DND-41 (cell line): ENCODE results near the gene EFEMP2.

Experiments used
- CTCF ChIP-seq: IDR thresholded peaks from 2 replicates; pipeline ENCODE4 v1.5.1; 2012; ENCODE audit warnings: borderline replicate concordance, low read length, moderate library complexity, mild to moderate bottlenecking; ENCODE audit not compliant: poor library complexity, severe bottlenecking; ENCODE audit errors: extremely low read depth
- EZH2 ChIP-seq: IDR thresholded peaks from 3 replicates; pipeline ENCODE4 v1.6.1; 2012; ENCODE audit warnings: borderline replicate concordance, low read depth, mild to moderate bottlenecking, moderate library complexity, low read length, inconsistent platforms; ENCODE audit not compliant: severe bottlenecking

DNA sequence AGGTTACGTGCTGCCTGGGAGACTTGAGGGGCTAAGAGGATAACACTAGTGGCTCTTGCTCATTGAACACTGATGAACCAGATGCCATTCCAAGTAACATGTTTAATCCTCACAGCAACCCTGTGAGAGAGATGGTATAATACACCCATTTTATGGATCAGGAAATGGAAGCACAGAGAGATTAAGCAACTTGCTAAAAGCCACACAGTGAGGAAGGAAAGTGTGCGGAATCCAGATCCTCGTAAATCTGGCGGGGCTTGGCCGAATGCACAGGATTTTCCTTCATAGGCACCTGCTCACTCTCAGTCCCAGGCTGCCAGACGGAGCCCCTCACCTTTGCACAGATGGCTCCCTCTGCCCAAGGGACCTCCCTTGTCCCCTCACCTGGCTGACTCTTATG is 35.3 kb upstream of the EFEMP2 start:
- TF ChIP-seq CTCF (no peak), EZH2 (no peak)
